ENCODE data around the gene C10orf95.

Gene C10orf95

GRCh38 chr10:102437515-102437914 lies 13.8 kb downstream of the C10orf95 start:
- Histone ChIP-seq H3K4me3 (replicated peaks; ENCODE audit: insufficient read depth, low read length) (no peak overlapping the region), H3K27me3 (ENCODE audit: insufficient read depth, poor library complexity, severe bottlenecking) (no peaks in the 10 kb centered on the region), H3K27ac (replicated peaks) (no peak overlapping the region)
- TF ChIP-seq GABPA (IDR thresholded peaks at IDR 0.05; ENCODE audit: low read depth) (no peak), CTCF (IDR thresholded peaks at IDR 0.05; ENCODE audit: insufficient read depth, low read length) (no peak), POLR2AphosphoS5 (IDR thresholded peaks at IDR 0.05; ENCODE audit: low read depth) (no peak), REST (IDR thresholded peaks at IDR 0.05; ENCODE audit: insufficient replicate concordance, low read depth) (no peak), SPI1 (IDR thresholded peaks at IDR 0.05; ENCODE audit: borderline replicate concordance, low read depth) (no peak)
- no peak for DNase-seq (ENCODE audit: low read depth in 1 of 2, low spot score in 1 of 2)

- Histone ChIP-seq H3K4me3 (replicated peaks; ENCODE audit: insufficient read depth, low read length) (no peak overlapping the region), H3K27ac (replicated peaks) (no peak overlapping the region), H3K27me3 (ENCODE audit: insufficient read depth, poor library complexity, severe bottlenecking) (no peaks in the 10 kb centered on the region)
- TF ChIP-seq CTCF (IDR thresholded peaks at IDR 0.05; ENCODE audit: insufficient read depth, low read length) (no peak), SPI1 (IDR thresholded peaks at IDR 0.05; ENCODE audit: borderline replicate concordance, low read depth) (no peak), POLR2AphosphoS5 (IDR thresholded peaks at IDR 0.05; ENCODE audit: low read depth) (no peak), REST (IDR thresholded peaks at IDR 0.05; ENCODE audit: insufficient replicate concordance, low read depth) (no peak), GABPA (IDR thresholded peaks at IDR 0.05; ENCODE audit: low read depth) (no peak)
- no peak for DNase-seq (ENCODE audit: low read depth in 1 of 2, low spot score in 1 of 2)
These were observed 15.0 kb downstream of the C10orf95 start for GRCh38 chr10:102436312-102436711.

- TF ChIP-seq POLR2AphosphoS5 (IDR thresholded peaks at IDR 0.05; ENCODE audit: low read depth): no peak
- no peak for TF ChIP-seq GABPA (IDR thresholded peaks at IDR 0.05; ENCODE audit: low read depth)
- no peak for TF ChIP-seq REST (IDR thresholded peaks at IDR 0.05; ENCODE audit: insufficient replicate concordance, low read depth)
- TF ChIP-seq CTCF (IDR thresholded peaks at IDR 0.05; ENCODE audit: insufficient read depth, low read length): no peak
- no peak for TF ChIP-seq SPI1 (IDR thresholded peaks at IDR 0.05; ENCODE audit: borderline replicate concordance, low read depth)
- Histone ChIP-seq H3K27ac (replicated peaks) (no peak overlapping the region), H3K4me3 (replicated peaks; ENCODE audit: insufficient read depth, low read length) (no peak overlapping the region), H3K27me3 (ENCODE audit: insufficient read depth, poor library complexity, severe bottlenecking) (no peaks in the 10 kb centered on the region)
- peak in 1 of 2 experiments; percentile 24 for DNase-seq (ENCODE audit: low read depth in 1 of 2, low spot score in 1 of 2)
These were observed 15.7 kb downstream of the C10orf95 start for GRCh38 chr10:102435529-102436233.
